HG03135 (cell line): ENCODE measurements around the gene SIGMAR1.

Source experiments
- ATAC-seq: cut with Tn5 transposase; IDR thresholded peaks from one replicate; pipeline ENCODE4 v1.9.1; 2021; ENCODE audit warnings: mild to moderate bottlenecking, moderate library complexity; ENCODE audit not compliant: unreplicated experiment

SIGMAR1 gene

GRCh38 chr9:34633166-34633565 lies 4.4 kb downstream of the SIGMAR1 start:
- no peak for ATAC-seq

- ATAC-seq, result no peak
Observed at GRCh38 chr9:34630402-34631154, 7.0 kb downstream of the SIGMAR1 start.

- no peak for ATAC-seq
Observed at GRCh38 chr9:34629491-34629808, 8.1 kb downstream of the SIGMAR1 start.

GRCh38 chr9:34628656-34629490 lies 8.7 kb downstream of the SIGMAR1 start, which contains the start of gene ARID3C:
ARID3C (minus strand) TSS chr9:34629066; CDS start chr9:34628014, 1,052 bp downstream.
- no peak for ATAC-seq

- no peak for ATAC-seq
Observed at GRCh38 chr9:34627716-34628655, 9.6 kb downstream of the SIGMAR1 start.

- no peak for ATAC-seq
Observed at GRCh38 chr9:34625186-34625486, 12.5 kb downstream of the SIGMAR1 start.

GRCh38 chr9:34624475-34625185 lies 13.0 kb downstream of the SIGMAR1 start:
- no peak for ATAC-seq

- no peak for ATAC-seq
Observed at GRCh38 chr9:34623374-34624235, 14.0 kb downstream of the SIGMAR1 start.

GRCh38 chr9:34620061-34620994 lies 17.3 kb downstream of the SIGMAR1 start, which contains the start of gene DCTN3:
DCTN3 (minus strand) TSS chr9:34620495; CDS start chr9:34620464, 31 bp downstream.
- peak; percentile 96 for ATAC-seq

GRCh38 chr9:34615132-34615531 lies 22.5 kb downstream of the SIGMAR1 start:
- no peak for ATAC-seq

- ATAC-seq, result peak; percentile 41
Observed at GRCh38 chr9:34612788-34613390, 24.7 kb downstream of the SIGMAR1 start.

GRCh38 chr9:34611811-34612787 lies 25.5 kb downstream of the SIGMAR1 start, which contains the start of gene RPP25L:
RPP25L (minus strand) TSS chr9:34612097; CDS start chr9:34611296, 801 bp downstream.
- peak; percentile 76 for ATAC-seq

- ATAC-seq, result no peak
Observed at GRCh38 chr9:34611251-34611810, 26.3 kb downstream of the SIGMAR1 start.

- no peak for ATAC-seq
Observed at GRCh38 chr9:34610434-34611206, 27.0 kb downstream of the SIGMAR1 start.

- no peak for ATAC-seq
Observed at GRCh38 chr9:34607331-34607730, 30.3 kb downstream of the SIGMAR1 start.

GRCh38 chr9:34606905-34607304 lies 30.7 kb downstream of the SIGMAR1 start:
- ATAC-seq, result no peak
